ENCODE data around the gene RBL2. TPM values are rescaled to one million over a fixed set of nuclear protein-coding genes. Genes with fewer than 3 reads are reported as not detected.

RBL2 gene
- total and polyA plus RNA-seq, 4 donors: 30.8 to 165 (median 46.9) TPM

DNA sequence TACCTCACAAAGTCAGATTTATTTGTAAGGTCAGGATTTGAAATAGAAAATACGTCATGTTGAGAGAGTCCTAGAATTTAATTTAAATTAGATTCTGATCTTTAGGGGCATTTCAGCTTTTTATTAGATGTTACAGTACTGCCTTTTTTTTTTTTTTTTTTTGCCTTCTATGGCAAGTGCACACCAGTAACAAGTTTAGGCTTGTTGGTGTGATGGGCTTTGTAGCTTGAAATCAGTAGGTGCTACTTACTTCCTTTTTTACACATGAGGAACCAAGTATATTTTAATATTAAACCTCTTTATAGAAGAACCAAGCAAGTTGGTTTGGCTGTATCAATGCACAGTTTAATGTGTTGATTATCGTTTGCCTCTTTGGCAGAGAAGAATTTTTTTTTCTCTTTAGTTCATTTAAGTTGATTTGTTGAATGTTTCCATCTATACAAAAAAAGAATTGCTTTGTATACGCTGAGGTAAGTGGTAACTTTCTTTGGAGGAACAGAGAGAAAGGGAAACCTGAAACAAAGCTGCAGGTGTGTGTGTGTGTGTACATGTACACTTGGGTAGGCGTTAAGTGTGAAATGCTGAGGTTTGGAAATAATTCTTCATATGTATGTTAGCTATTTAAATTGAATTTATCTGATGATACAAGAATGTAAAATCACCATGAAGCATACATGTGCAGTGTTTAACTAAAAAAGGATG, 15.7 kb downstream of the RBL2 start:
- Histone ChIP-seq H3K27ac (ENCODE audit: low read depth in 1 of 2, low read length in 1 of 2) (no peak overlapping the region), H3K9ac (ENCODE audit: insufficient read depth in 1 of 2, low read length in 2 of 2) (no peak overlapping the region), H3K36me3 (ENCODE audit: control insufficient read depth in 4 of 4, insufficient read depth in 4 of 4, low read length in 4 of 4) (peaks cover 7 to 22% (median 14%) of the 10 kb centered on the region in 4 donors), H3K27me3 (ENCODE audit: control insufficient read depth in 3 of 3, insufficient read depth in 3 of 3, low read length in 2 of 3) (no peaks in the 10 kb centered on the region), H3K4me3 (no peak overlapping the region), H3K4me1 (ENCODE audit: control insufficient read depth in 5 of 5, insufficient read depth in 5 of 5, low read length in 5 of 5) (no peaks in the 10 kb centered on the region), H3K9me3 (ENCODE audit: control insufficient read depth in 4 of 4, insufficient read depth in 3 of 4, low read length in 3 of 4) (no peaks in the 10 kb centered on the region)
- no peak for DNase-seq
- TF ChIP-seq, protein P1, sequence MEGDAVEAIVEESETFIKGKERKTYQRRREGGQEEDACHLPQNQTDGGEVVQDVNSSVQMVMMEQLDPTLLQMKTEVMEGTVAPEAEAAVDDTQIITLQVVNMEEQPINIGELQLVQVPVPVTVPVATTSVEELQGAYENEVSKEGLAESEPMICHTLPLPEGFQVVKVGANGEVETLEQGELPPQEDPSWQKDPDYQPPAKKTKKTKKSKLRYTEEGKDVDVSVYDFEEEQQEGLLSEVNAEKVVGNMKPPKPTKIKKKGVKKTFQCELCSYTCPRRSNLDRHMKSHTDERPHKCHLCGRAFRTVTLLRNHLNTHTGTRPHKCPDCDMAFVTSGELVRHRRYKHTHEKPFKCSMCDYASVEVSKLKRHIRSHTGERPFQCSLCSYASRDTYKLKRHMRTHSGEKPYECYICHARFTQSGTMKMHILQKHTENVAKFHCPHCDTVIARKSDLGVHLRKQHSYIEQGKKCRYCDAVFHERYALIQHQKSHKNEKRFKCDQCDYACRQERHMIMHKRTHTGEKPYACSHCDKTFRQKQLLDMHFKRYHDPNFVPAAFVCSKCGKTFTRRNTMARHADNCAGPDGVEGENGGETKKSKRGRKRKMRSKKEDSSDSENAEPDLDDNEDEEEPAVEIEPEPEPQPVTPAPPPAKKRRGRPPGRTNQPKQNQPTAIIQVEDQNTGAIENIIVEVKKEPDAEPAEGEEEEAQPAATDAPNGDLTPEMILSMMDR (IDR thresholded peaks at IDR 0.05; ENCODE audit: control extremely low read depth, extremely low read depth): no peak
- no peak for ATAC-seq (ENCODE audit: insufficient read depth, low FRiP score)
- 90 to 92% methylated on average over 4 of the region's 4 CpGs for WGBS, 2 donors

DNA sequence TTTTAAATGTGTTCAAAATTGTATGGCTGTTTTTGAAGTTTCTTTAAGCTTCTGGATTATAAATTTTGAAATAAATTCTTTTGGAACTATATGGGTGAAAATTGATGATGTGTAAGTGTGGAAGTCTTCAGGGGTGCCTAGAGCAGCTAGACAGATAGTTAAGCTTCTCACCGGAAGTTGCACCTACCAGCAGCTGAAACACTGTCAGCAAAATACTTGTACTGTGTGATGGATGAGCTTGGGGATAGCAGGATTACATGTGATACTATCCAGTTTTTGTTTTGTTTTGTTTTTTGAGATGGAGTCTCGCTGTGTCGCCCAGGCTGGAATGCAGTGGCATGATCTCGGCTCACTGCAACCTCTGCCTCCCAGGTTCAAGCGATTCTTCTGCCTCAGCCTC, 19.7 kb downstream of the RBL2 start:
- Histone ChIP-seq H3K9me3 (ENCODE audit: control insufficient read depth in 4 of 4, insufficient read depth in 3 of 4, low read length in 3 of 4) (no peaks in the 10 kb centered on the region), H3K4me3 (no peak overlapping the region), H3K27me3 (ENCODE audit: control insufficient read depth in 3 of 3, insufficient read depth in 3 of 3, low read length in 2 of 3) (no peaks in the 10 kb centered on the region), H3K27ac (ENCODE audit: low read depth in 1 of 2, low read length in 1 of 2) (no peak overlapping the region), H3K4me1 (ENCODE audit: control insufficient read depth in 5 of 5, insufficient read depth in 5 of 5, low read length in 5 of 5) (no peaks in the 10 kb centered on the region), H3K36me3 (ENCODE audit: control insufficient read depth in 4 of 4, insufficient read depth in 4 of 4, low read length in 4 of 4) (peaks cover 11 to 34% (median 19%) of the 10 kb centered on the region in 4 donors), H3K9ac (ENCODE audit: insufficient read depth in 1 of 2, low read length in 2 of 2) (no peak overlapping the region)
- TF ChIP-seq, protein P1 (IDR thresholded peaks at IDR 0.05; ENCODE audit: control extremely low read depth, extremely low read depth): no peak
- ATAC-seq (ENCODE audit: insufficient read depth, low FRiP score): no peak
- WGBS, 2 donors: 95 to 97% methylated on average over 5 of the region's 5 CpGs
- DNase-seq: no peak

GRCh38 chr16:53456625-53457024, 22.4 kb downstream of the RBL2 start:
- Histone ChIP-seq H3K4me3 (no peak overlapping the region), H3K9me3 (ENCODE audit: control insufficient read depth in 4 of 4, insufficient read depth in 3 of 4, low read length in 3 of 4) (no peaks in the 10 kb centered on the region), H3K9ac (ENCODE audit: insufficient read depth in 1 of 2, low read length in 2 of 2) (no peak overlapping the region), H3K4me1 (ENCODE audit: control insufficient read depth in 5 of 5, insufficient read depth in 5 of 5, low read length in 5 of 5) (no peaks in the 10 kb centered on the region), H3K27ac (ENCODE audit: low read depth in 1 of 2, low read length in 1 of 2) (no peak overlapping the region), H3K36me3 (ENCODE audit: control insufficient read depth in 4 of 4, insufficient read depth in 4 of 4, low read length in 4 of 4) (peaks cover 18 to 44% (median 25%) of the 10 kb centered on the region in 4 donors), H3K27me3 (ENCODE audit: control insufficient read depth in 3 of 3, insufficient read depth in 3 of 3, low read length in 2 of 3) (no peaks in the 10 kb centered on the region)
- WGBS, 2 donors: 65 to 84% methylated on average over 2 of the region's 2 CpGs
- ATAC-seq (ENCODE audit: insufficient read depth, low FRiP score): no peak
- TF ChIP-seq, protein P1 (IDR thresholded peaks at IDR 0.05; ENCODE audit: control extremely low read depth, extremely low read depth): no peak
- DNase-seq: no peak

GRCh38 chr16:53457670-53458069, 23.4 kb downstream of the RBL2 start:
- Histone ChIP-seq H3K27ac (ENCODE audit: low read depth in 1 of 2, low read length in 1 of 2) (no peak overlapping the region), H3K27me3 (ENCODE audit: control insufficient read depth in 3 of 3, insufficient read depth in 3 of 3, low read length in 2 of 3) (no peaks in the 10 kb centered on the region), H3K9me3 (ENCODE audit: control insufficient read depth in 4 of 4, insufficient read depth in 3 of 4, low read length in 3 of 4) (no peaks in the 10 kb centered on the region), H3K4me1 (ENCODE audit: control insufficient read depth in 5 of 5, insufficient read depth in 5 of 5, low read length in 5 of 5) (no peaks in the 10 kb centered on the region), H3K9ac (ENCODE audit: insufficient read depth in 1 of 2, low read length in 2 of 2) (no peak overlapping the region), H3K4me3 (no peak overlapping the region), H3K36me3 (ENCODE audit: control insufficient read depth in 4 of 4, insufficient read depth in 4 of 4, low read length in 4 of 4) (peaks cover 18 to 42% (median 23%) of the 10 kb centered on the region in 4 donors)
- TF ChIP-seq, protein P1 (IDR thresholded peaks at IDR 0.05; ENCODE audit: control extremely low read depth, extremely low read depth): no peak
- 76 to 81% methylated on average over 2 of the region's 2 CpGs for WGBS, 2 donors
- no peak for ATAC-seq (ENCODE audit: insufficient read depth, low FRiP score)
- no peak for DNase-seq
